ENCODE results near the gene GMCL1.
"Not testable (repeated sequence)": the region's sequence is repeated elsewhere in the genome, so short reads cannot be mapped to it uniquely, and the experiment has no call there.

GMCL1 gene, protein sequence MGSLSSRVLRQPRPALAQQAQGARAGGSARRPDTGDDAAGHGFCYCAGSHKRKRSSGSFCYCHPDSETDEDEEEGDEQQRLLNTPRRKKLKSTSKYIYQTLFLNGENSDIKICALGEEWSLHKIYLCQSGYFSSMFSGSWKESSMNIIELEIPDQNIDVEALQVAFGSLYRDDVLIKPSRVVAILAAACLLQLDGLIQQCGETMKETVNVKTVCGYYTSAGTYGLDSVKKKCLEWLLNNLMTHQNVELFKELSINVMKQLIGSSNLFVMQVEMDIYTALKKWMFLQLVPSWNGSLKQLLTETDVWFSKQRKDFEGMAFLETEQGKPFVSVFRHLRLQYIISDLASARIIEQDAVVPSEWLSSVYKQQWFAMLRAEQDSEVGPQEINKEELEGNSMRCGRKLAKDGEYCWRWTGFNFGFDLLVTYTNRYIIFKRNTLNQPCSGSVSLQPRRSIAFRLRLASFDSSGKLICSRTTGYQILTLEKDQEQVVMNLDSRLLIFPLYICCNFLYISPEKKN

DNA sequence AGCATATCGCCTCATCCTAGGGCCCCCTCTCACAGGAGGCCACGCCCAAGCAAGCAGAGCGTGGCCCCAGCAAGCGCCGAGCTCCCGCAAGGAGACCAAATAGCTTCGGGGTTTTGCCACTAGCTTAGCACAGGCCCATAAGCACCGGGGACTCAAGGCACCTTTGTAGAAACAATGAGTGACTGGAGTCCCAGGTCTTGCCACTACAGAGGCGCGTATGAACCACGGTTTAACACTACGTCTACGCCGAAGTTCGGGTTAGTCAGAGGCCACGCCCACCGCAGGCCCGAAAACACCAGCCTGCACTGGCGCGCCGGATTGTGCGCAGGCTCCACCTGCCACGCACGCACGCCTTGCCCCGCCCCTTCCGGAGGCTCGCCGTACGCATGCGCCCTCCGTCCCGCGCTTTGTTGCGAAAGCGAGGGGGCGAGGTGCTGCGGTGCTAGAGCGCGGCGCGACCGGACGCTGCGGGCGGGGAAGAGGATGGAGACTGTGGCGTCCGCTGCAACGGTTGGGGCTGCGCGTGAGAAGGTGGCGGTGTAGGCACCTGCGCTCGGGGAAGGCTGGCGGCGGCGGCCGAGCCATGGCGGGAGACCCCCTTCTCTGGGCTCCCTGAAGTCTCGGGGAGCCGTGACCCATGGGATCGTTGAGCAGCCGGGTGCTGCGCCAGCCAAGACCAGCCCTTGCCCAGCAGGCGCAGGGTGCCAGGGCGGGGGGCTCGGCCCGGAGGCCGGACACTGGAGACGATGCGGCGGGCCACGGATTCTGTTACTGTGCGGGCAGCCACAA lies at the start of gene GMCL1:
GMCL1 (plus strand) TSS at position 405 of the 789 bp plus-strand sequence; CDS start at position 638, 233 bp downstream.
- peak; percentile 98 for DNase-seq (ENCODE audit: low spot score)

- DNase-seq (ENCODE audit: low spot score) = no peak
These were observed 48.5 kb upstream of the GMCL1 start for GRCh38 chr2:69780921-69781320.

GRCh38 chr2:69781321-69782248 lies 47.9 kb upstream of the GMCL1 start:
- DNase-seq (ENCODE audit: low spot score) = no peak

GRCh38 chr2:69784228-69784627 lies 45.2 kb upstream of the GMCL1 start:
- no peak for DNase-seq (ENCODE audit: low spot score)

- DNase-seq (ENCODE audit: low spot score) = no peak
These were observed 44.1 kb upstream of the GMCL1 start for GRCh38 chr2:69785358-69785757.

DNA sequence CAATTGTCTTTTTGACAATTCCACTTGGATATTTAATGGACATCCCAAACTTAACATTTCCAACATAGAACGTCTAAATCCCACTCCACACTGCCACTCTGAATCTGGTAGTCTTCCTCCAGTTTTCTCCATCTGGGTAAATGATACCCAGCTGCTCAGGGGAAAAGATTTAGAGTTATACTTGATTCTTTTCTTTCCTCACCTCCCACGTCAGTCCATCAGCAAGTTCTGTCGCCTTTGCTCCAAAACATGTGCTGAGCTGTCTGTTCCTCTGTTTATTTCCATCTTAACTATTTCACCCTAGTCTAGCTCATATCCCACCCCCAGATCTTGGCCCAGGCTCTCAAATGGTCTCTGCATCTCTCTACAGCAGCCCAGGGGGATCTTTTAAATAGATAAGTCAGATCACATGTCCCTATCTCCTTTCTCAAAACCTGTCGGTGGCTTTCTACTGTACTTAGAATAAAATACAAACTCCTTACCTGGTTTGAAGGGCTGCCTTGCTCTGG lies 43.4 kb upstream of the GMCL1 start:
- no peak for DNase-seq (ENCODE audit: low spot score)

DNA sequence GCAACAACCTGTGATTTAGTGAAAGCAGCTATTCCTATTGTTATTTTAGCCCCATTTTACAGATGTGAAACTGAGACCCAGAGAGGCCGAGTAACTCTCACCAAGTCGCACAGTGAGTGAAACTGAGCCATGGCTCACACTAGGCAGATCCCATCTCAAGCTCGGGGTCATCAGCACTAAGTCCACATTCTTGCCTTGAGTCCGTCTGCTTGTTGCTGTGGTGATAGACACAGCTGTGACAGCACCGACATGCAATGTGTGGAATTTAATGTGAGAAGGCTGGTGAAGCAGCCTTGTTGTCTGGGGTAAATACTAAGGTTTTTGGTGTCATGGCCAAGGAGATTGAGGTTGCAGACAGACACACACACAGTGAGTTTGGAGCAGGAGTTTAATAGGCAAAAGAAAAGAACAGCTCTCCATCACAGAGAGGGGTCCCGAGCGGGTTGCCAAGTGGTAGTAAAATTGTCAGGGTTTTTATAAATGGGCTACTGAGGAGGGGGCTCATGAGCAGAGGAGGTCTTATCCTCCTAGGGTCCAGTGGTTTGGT lies 40.2 kb upstream of the GMCL1 start:
- DNase-seq (ENCODE audit: low spot score) = no peak

GRCh38 chr2:69789772-69790600 lies 39.5 kb upstream of the GMCL1 start:
- no peak for DNase-seq (ENCODE audit: low spot score)

GRCh38 chr2:69790601-69790959 lies 38.9 kb upstream of the GMCL1 start:
- no peak for DNase-seq (ENCODE audit: low spot score)

- no peak for DNase-seq (ENCODE audit: low spot score)
These were observed 38.4 kb upstream of the GMCL1 start for GRCh38 chr2:69791045-69791444.

DNA sequence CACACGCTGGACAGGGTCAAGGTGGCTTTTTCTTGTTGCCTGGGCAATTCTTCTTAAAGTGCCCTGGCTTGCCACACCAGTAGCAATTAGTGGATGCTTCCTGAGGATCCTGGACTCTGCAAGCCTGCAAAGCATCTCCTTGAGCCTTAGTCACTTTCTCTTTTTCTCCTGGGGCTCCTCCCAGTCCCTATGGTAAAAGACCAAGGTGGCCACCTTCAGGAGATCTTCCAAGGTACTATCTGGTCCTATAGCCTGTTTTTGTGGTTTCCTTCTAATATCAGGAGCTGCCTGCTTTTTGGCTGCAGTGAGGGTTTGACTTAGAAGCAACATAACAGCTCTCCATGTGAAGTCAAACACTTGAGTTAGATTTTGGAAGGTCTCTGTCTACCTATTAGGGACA lies 33.3 kb upstream of the GMCL1 start:
- DNase-seq (ENCODE audit: low spot score) = no peak

DNA sequence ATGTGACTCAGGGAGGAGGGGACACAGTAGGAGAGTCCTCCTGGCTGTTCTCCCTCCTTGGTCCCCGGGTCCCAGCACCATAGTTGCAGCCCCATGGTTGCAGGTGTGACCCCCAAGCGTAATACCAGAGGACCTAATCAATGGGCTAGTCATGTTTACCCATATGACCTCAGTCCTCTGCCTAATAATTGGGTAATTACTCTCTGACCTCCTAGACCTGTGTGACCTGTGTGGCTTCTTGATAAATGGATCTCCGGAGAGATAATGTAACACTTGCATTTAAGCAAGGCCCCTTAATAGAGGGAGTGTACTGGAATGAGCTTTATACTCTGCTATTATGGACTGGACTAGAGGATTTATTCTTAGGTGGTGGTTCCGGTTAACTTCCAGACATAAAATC lies 32.2 kb upstream of the GMCL1 start:
- no peak for DNase-seq (ENCODE audit: low spot score)

DNA sequence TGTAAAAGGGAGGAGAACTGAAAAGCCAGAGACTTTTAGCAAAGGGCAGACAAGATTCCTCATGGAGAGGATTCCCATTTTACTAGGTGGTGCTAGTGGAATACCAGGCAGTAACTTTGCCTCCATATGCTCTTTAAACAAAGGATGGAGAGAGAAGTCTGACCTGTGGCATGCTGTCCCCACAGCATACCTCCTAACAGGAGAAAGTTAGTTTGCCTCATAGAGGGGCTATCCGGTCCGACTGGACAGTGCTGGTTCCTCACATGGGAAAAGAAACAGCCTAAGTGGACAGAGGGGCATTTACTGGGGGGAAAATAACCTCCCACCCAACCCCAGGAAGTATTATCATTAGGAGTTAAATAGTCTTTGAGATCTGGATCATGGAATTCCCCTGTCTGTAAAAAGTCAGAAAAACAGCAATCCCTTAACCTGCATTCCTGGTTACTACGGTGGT lies 31.6 kb upstream of the GMCL1 start:
- no peak for DNase-seq (ENCODE audit: low spot score)

- peak; percentile 54 for DNase-seq (ENCODE audit: low spot score)
These were observed 31.1 kb upstream of the GMCL1 start for GRCh38 chr2:69798290-69798908.

DNA sequence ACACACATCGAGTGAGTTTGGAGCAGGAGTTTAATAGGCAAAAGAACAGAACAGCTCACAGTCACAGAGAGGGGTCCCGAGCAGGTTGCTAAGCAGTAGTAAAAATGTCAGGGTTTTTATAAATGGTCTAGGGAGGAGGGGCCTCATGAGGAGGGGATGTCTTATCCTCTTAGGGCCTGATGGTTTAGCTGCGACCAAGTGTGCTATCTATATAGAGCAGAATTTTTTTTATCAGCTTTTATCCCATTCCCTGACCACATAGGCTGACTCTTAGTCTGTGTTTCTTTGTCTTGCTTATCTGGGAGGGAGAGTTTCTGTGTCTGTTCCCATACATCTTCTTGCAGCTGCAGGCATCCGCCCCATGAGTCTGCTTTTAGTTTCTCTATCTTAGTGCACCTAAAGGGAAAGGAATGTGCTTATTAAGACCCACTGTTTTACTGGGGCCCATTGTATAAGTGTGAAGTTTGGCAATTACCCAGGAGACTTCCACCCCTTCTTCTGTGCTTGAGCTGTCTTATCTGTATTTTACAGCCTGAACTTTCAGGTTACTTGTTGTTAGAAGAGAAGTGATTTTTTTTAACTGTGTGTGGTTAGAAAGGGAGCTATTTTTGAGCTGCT lies 30.4 kb upstream of the GMCL1 start:
- no peak for DNase-seq (ENCODE audit: low spot score)

- DNase-seq (ENCODE audit: low spot score) = no peak
These were observed 27.6 kb upstream of the GMCL1 start for GRCh38 chr2:69801745-69802290.

- not testable (repeated sequence) for DNase-seq (ENCODE audit: low spot score)
These were observed 26.6 kb upstream of the GMCL1 start for GRCh38 chr2:69802781-69803367.

DNA sequence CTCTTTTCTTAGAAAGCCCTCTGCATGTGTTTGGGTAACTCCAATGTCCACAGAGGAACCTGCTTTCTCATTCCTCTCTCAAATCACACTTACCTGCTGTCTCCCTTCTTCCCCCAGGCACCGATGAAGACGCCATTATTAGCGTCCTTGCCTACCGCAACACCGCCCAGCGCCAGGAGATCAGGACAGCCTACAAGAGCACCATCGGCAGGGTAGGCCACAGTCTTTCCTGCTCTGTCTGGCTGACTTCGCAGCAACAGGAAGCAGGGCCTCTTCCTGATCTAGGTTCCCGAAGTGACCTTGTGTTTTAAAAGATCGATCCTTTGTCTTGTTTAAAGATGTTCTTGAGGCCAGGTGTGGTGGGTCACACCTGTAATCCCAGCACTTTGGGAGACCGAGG lies 25.0 kb upstream of the GMCL1 start:
- no peak for DNase-seq (ENCODE audit: low spot score)

- DNase-seq (ENCODE audit: low spot score) = no peak
These were observed 23.6 kb upstream of the GMCL1 start for GRCh38 chr2:69805887-69806286.
